Activated naive CD4-positive, alpha-beta T cell treated with anti-CD3 and anti-CD28 coated beads, Interleukin-2, amount 50 U/mL, for 72 hours (primary cell): ENCODE measurements around the gene TSC22D2. TPM values are rescaled to one million over a fixed set of nuclear protein-coding genes. Genes with fewer than 3 reads are reported as not detected.
"Not testable (repeated sequence)": the region's sequence is repeated elsewhere in the genome, so short reads cannot be mapped to it uniquely, and the experiment has no call there.

Source experiments
- ATAC-seq, 2 donors: fragments of 150-1000 bp; cut with Tn5 transposase; 2 replicates each; pipeline ENCODE4 v1.10.0; 2021; ENCODE audit warnings: mild to moderate bottlenecking in 2 of 2, moderate library complexity in 2 of 2
- DNase-seq, 2 donors: peaks; one replicate each; pipeline ENCODE4 v3.0.0; 2021 to 2022; ENCODE audit warnings: low spot score in 2 of 2
- H3K27ac Mint-ChIP-seq, 2 donors: one replicate each; pipeline ENCODE4 v1.8.0; 2022; ENCODE audit warnings: mild to moderate bottlenecking in 2 of 2, mixed read lengths in 2 of 2
- H3K36me3 Mint-ChIP-seq, 2 donors: one replicate each; pipeline ENCODE4 v1.8.0; 2022; ENCODE audit warnings: mixed read lengths in 2 of 2
- H3K9me3 Mint-ChIP-seq, 2 donors: one replicate each; pipeline ENCODE4 v1.8.0; 2022; ENCODE audit warnings: mixed read lengths in 2 of 2
- total RNA-seq, 2 donors: library from RNA; stranded (reverse); gene quantifications; one replicate each; pipeline ENCODE4 v1.2.3, GENCODE V29; 2022

The TSC22D2 gene
- total RNA-seq, 2 donors from 2014 or later = 12.2 to 28.8 TPM

- ATAC-seq = no peak
- H3K27ac Mint-ChIP-seq = no peak overlapping the region
Measured at GRCh38 chr3:150450916-150451315, 42.8 kb downstream of the TSC22D2 start.

GRCh38 chr3:150451329-150452048, 43.4 kb downstream of the TSC22D2 start:
- no peak for DNase-seq
- no peak for ATAC-seq
- no peaks in the 10 kb centered on the region for H3K36me3 Mint-ChIP-seq
- no peak overlapping the region for H3K27ac Mint-ChIP-seq
- H3K9me3 Mint-ChIP-seq = no peaks in the 10 kb centered on the region

More at GRCh38 chr3:150450916-150451315, 42.8 kb downstream of the TSC22D2 start:
- Mint-ChIP-seq H3K9me3 (no peaks in the 10 kb centered on the region), H3K36me3 (no peaks in the 10 kb centered on the region)
- DNase-seq = no peak

- no peaks in the 10 kb centered on the region for H3K36me3 Mint-ChIP-seq
- DNase-seq = no peak
- H3K9me3 Mint-ChIP-seq = no peaks in the 10 kb centered on the region
- no peak overlapping the region for H3K27ac Mint-ChIP-seq
- ATAC-seq = no peak
Measured at GRCh38 chr3:150453353-150453752, 45.3 kb downstream of the TSC22D2 start.

GRCh38 chr3:150454085-150454484, 46.0 kb downstream of the TSC22D2 start:
- Mint-ChIP-seq H3K27ac (no peak overlapping the region), H3K36me3 (no peaks in the 10 kb centered on the region), H3K9me3 (no peaks in the 10 kb centered on the region)
- no peak for ATAC-seq
- no peak for DNase-seq

- Mint-ChIP-seq H3K9me3 (no peaks in the 10 kb centered on the region), H3K36me3 (no peaks in the 10 kb centered on the region), H3K27ac (no peak overlapping the region)
- ATAC-seq = no peak
- no peak for DNase-seq
Measured at GRCh38 chr3:150454622-150455021, 46.5 kb downstream of the TSC22D2 start.

GRCh38 chr3:150455341-150455740, 47.2 kb downstream of the TSC22D2 start:
- Mint-ChIP-seq H3K27ac (no peak overlapping the region), H3K36me3 (no peaks in the 10 kb centered on the region), H3K9me3 (no peaks in the 10 kb centered on the region)
- ATAC-seq = no peak
- DNase-seq = no peak

GRCh38 chr3:150458001-150458400, 49.9 kb downstream of the TSC22D2 start:
- Mint-ChIP-seq H3K9me3 (no peaks in the 10 kb centered on the region), H3K36me3 (no peaks in the 10 kb centered on the region), H3K27ac (no peak overlapping the region)
- DNase-seq (no peak), ATAC-seq (no peak)

- Mint-ChIP-seq H3K27ac (no peak overlapping the region), H3K36me3 (no peaks in the 10 kb centered on the region), H3K9me3 (no peaks in the 10 kb centered on the region)
- DNase-seq (no peak), ATAC-seq (no peak)
Measured at GRCh38 chr3:150460484-150460883, 52.4 kb downstream of the TSC22D2 start.

- H3K27ac Mint-ChIP-seq = no peak overlapping the region
- H3K36me3 Mint-ChIP-seq = no peaks in the 10 kb centered on the region
- DNase-seq = no peak
Measured at GRCh38 chr3:150461399-150461798, 53.3 kb downstream of the TSC22D2 start.

GRCh38 chr3:150462108-150462507, 54.0 kb downstream of the TSC22D2 start:
- no peak for ATAC-seq
- Mint-ChIP-seq H3K36me3 (no peaks in the 10 kb centered on the region), H3K9me3 (no peaks in the 10 kb centered on the region), H3K27ac (no peak overlapping the region)
- DNase-seq = no peak

More at GRCh38 chr3:150461399-150461798, 53.3 kb downstream of the TSC22D2 start:
- ATAC-seq = no peak
- H3K9me3 Mint-ChIP-seq = no peaks in the 10 kb centered on the region

- Mint-ChIP-seq H3K36me3 (no peaks in the 10 kb centered on the region), H3K27ac (no peak overlapping the region), H3K9me3 (no peaks in the 10 kb centered on the region)
- DNase-seq = no peak
- no peak for ATAC-seq
Measured at GRCh38 chr3:150464684-150465083, 56.6 kb downstream of the TSC22D2 start.

- Mint-ChIP-seq H3K27ac (no peak overlapping the region), H3K36me3 (no peaks in the 10 kb centered on the region), H3K9me3 (no peaks in the 10 kb centered on the region)
- DNase-seq (no peak), ATAC-seq (no peak)
Measured at GRCh38 chr3:150467381-150467780, 59.3 kb downstream of the TSC22D2 start.

- Mint-ChIP-seq H3K9me3 (no peaks in the 10 kb centered on the region), H3K36me3 (peaks cover 0 to 4% of the 10 kb centered on the region in 2 donors), H3K27ac (peak overlapping the region in 1 of 2 donors; percentile 19)
- ATAC-seq (no peak), DNase-seq (no peak)
Measured at GRCh38 chr3:150469031-150469930, 61.2 kb downstream of the TSC22D2 start.

GRCh38 chr3:150469931-150470740, 62.0 kb downstream of the TSC22D2 start:
- peaks cover 0 to 4% of the 10 kb centered on the region in 2 donors for H3K36me3 Mint-ChIP-seq
- DNase-seq (no peak), ATAC-seq (no peak)

GRCh38 chr3:150472421-150472820, 64.3 kb downstream of the TSC22D2 start:
- ATAC-seq (no peak), DNase-seq (no peak)
- peaks cover 0 to 7% of the 10 kb centered on the region in 2 donors for H3K9me3 Mint-ChIP-seq
- no peak overlapping the region for H3K27ac Mint-ChIP-seq
- peaks cover 4 to 5% of the 10 kb centered on the region in 2 donors for H3K36me3 Mint-ChIP-seq

More at GRCh38 chr3:150469931-150470740, 62.0 kb downstream of the TSC22D2 start:
- H3K27ac Mint-ChIP-seq = peak overlapping the region in 1 of 2 donors; percentile 19
- H3K9me3 Mint-ChIP-seq = no peaks in the 10 kb centered on the region

- ATAC-seq, DNase-seq, H3K36me3 Mint-ChIP-seq, H3K27ac Mint-ChIP-seq: not testable (repeated sequence)
- H3K9me3 Mint-ChIP-seq = peaks cover 0 to 11% of the 10 kb centered on the region in 2 donors
Measured at GRCh38 chr3:150473161-150473560, 65.1 kb downstream of the TSC22D2 start.
